ENCODE results near the gene SMARCE1.

GRCh38 chr17:40576113-40576740 lies 71.4 kb downstream of the SMARCE1 start:
- TF ChIP-seq, protein P1, sequence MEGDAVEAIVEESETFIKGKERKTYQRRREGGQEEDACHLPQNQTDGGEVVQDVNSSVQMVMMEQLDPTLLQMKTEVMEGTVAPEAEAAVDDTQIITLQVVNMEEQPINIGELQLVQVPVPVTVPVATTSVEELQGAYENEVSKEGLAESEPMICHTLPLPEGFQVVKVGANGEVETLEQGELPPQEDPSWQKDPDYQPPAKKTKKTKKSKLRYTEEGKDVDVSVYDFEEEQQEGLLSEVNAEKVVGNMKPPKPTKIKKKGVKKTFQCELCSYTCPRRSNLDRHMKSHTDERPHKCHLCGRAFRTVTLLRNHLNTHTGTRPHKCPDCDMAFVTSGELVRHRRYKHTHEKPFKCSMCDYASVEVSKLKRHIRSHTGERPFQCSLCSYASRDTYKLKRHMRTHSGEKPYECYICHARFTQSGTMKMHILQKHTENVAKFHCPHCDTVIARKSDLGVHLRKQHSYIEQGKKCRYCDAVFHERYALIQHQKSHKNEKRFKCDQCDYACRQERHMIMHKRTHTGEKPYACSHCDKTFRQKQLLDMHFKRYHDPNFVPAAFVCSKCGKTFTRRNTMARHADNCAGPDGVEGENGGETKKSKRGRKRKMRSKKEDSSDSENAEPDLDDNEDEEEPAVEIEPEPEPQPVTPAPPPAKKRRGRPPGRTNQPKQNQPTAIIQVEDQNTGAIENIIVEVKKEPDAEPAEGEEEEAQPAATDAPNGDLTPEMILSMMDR (IDR thresholded peaks at IDR 0.05; ENCODE audit: low read length): no peak
- TF ChIP-seq EZH2 (IDR thresholded peaks at IDR 0.05; ENCODE audit: borderline replicate concordance, low read length): no peak

All from OCI-LY1 (cell line).